WERI-Rb-1 (cell line): ENCODE data around the gene SIK3.

Experiments
- DNase-seq: peaks from one replicate; pipeline ENCODE4 v3.0.0-alpha.2; 2020
- H3K27ac ChIP-seq: fragments of 250-450 bp; sonication (Bioruptor Pico); 2 replicates; pipeline ENCODE4 v1.5.1; 2020; ENCODE audit warnings: mild to moderate bottlenecking, moderate library complexity
- H3K27me3 ChIP-seq: fragments of 250-450 bp; sonication (Bioruptor Pico); 2 replicates; pipeline ENCODE4 v1.5.1; 2021; ENCODE audit warnings: mild to moderate bottlenecking, low read depth, moderate library complexity; ENCODE audit not compliant: insufficient read depth, severe bottlenecking
- H3K36me3 ChIP-seq: fragments of 250-450 bp; sonication (Bioruptor Pico); 2 replicates; pipeline ENCODE4 v1.5.1; 2020; ENCODE audit warnings: mild to moderate bottlenecking, moderate library complexity
- H3K4me3 ChIP-seq: 2 replicates; pipeline ENCODE4 v1.5.1; 2011; ENCODE audit warnings: low read depth, mild to moderate bottlenecking, control low read depth, low read length
- H3K9me3 ChIP-seq: fragments of 250-450 bp; sonication (Bioruptor Pico); 2 replicates; pipeline ENCODE4 v1.5.1; 2021; ENCODE audit warnings: mild to moderate bottlenecking, moderate library complexity; ENCODE audit not compliant: severe bottlenecking
- TF ChIP-seq, protein P1 (sequence below): IDR thresholded peaks from 2 replicates; pipeline ENCODE4 v1.5.1; 2011; ENCODE audit warnings: low read depth, mild to moderate bottlenecking, control low read depth, inconsistent platforms, low read length

SIK3 gene

DNA sequence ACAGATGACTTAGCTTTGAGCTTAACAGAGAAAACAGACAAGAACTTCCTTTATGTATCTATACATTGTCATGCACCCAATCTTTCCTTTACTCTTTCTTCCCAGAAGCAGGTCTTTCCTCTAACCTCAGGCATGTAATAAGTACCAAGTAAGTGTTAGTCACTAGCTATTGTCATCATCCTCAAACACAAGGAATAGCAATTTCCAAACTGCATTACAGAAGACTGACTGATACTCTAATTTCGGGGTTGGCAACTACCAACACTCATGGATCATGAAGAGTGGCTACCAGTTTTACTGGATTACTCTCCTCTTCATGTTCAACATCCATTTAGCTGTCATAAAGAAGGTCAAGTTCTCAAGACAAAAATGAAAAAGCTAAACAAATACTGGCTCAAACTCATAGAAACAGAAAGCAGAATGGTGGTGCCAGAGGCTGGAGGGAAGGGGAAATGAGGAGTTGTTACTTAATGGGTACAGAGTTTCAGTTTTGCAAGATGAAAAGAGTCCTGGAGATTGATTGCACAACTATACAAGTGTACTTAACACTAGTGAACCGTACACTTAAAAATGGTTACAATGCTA, 111.6 kb downstream of the SIK3 start:
- DNase-seq = no peak
- Histone ChIP-seq H3K4me3 (no peak overlapping the region), H3K9me3 (no peaks in the 10 kb centered on the region), H3K27ac (no peak overlapping the region), H3K27me3 (no peaks in the 10 kb centered on the region), H3K36me3 (no peaks in the 10 kb centered on the region)
- TF ChIP-seq, protein P1, sequence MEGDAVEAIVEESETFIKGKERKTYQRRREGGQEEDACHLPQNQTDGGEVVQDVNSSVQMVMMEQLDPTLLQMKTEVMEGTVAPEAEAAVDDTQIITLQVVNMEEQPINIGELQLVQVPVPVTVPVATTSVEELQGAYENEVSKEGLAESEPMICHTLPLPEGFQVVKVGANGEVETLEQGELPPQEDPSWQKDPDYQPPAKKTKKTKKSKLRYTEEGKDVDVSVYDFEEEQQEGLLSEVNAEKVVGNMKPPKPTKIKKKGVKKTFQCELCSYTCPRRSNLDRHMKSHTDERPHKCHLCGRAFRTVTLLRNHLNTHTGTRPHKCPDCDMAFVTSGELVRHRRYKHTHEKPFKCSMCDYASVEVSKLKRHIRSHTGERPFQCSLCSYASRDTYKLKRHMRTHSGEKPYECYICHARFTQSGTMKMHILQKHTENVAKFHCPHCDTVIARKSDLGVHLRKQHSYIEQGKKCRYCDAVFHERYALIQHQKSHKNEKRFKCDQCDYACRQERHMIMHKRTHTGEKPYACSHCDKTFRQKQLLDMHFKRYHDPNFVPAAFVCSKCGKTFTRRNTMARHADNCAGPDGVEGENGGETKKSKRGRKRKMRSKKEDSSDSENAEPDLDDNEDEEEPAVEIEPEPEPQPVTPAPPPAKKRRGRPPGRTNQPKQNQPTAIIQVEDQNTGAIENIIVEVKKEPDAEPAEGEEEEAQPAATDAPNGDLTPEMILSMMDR = no peak

DNA sequence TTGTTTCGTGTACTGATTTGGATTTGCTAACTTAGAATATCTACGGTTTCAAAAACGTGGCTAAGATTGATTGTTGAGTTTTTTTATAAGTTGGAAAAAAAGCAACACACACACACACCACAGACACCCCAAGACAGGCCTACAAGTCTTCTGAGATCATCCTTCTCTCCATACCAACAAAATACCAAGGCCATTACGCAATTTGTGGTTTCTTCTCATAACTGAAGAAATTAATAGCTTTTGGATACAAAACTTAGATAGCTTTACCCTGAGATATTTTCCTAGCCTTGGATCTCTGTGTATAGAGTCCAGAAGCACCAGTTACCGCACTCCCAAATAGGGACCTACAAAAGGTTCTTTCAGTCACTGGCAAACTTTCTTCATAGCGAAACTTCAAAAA, 113.6 kb downstream of the SIK3 start:
- no peaks in the 10 kb centered on the region for H3K9me3 ChIP-seq
- TF ChIP-seq, protein P1 = no peak
- H3K27me3 ChIP-seq = no peaks in the 10 kb centered on the region
- H3K4me3 ChIP-seq = no peak overlapping the region
- no peak overlapping the region for H3K27ac ChIP-seq
- DNase-seq = no peak
- H3K36me3 ChIP-seq = no peaks in the 10 kb centered on the region

GRCh38 chr11:116984186-116984585, 114.0 kb downstream of the SIK3 start:
- Histone ChIP-seq H3K27ac (no peak overlapping the region), H3K4me3 (no peak overlapping the region)
- TF ChIP-seq, protein P1 = no peak

GRCh38 chr11:116981266-116981885, 116.9 kb downstream of the SIK3 start:
- Histone ChIP-seq H3K27me3 (no peaks in the 10 kb centered on the region), H3K36me3 (no peaks in the 10 kb centered on the region), H3K27ac (no peak overlapping the region), H3K9me3 (no peaks in the 10 kb centered on the region), H3K4me3 (no peak overlapping the region)
- no peak for DNase-seq
- TF ChIP-seq, protein P1 = no peak

More at GRCh38 chr11:116984186-116984585, 114.0 kb downstream of the SIK3 start:
- no peak for DNase-seq
- no peaks in the 10 kb centered on the region for H3K27me3 ChIP-seq
- no peaks in the 10 kb centered on the region for H3K36me3 ChIP-seq
- no peaks in the 10 kb centered on the region for H3K9me3 ChIP-seq

GRCh38 chr11:116980136-116980793, 118.0 kb downstream of the SIK3 start:
- TF ChIP-seq, protein P1 = no peak
- H3K36me3 ChIP-seq = no peaks in the 10 kb centered on the region
- DNase-seq = no peak
- no peaks in the 10 kb centered on the region for H3K27me3 ChIP-seq
- H3K4me3 ChIP-seq = no peak overlapping the region
- no peaks in the 10 kb centered on the region for H3K9me3 ChIP-seq
- no peak overlapping the region for H3K27ac ChIP-seq
